Breast epithelium (tissue), 3 donors: ENCODE results near the gene MPST.

ENCODE experiments used
- CTCF ChIP-seq, 3 donors: fragments of 450-650 bp; IDR thresholded peaks; one replicate each; pipeline ENCODE4 v1.5.1; 2016 to 2017; ENCODE audit warnings: antibody characterized with exemption in 3 of 3, mild to moderate bottlenecking in 3 of 3, moderate library complexity in 3 of 3
- POLR2AphosphoS5 ChIP-seq, 3 donors: sonication (generic); formaldehyde crosslinking; IDR thresholded peaks; one replicate each; pipeline ENCODE4 v1.6.1; 2017; ENCODE audit warnings: antibody characterized with exemption in 3 of 3

GRCh38 chr22:37058917-37059701, 39.6 kb downstream of the MPST start:
- TF ChIP-seq POLR2AphosphoS5 (IDR thresholded peaks at IDR 0.05), result no peak
- no peak for TF ChIP-seq CTCF (IDR thresholded peaks at IDR 0.05)
